NCI-H2196 (cell line): ENCODE results near the gene KCNMB4.

Experiments
- DNase-seq: peaks from one replicate; lab custom pipeline; 2025; ENCODE audit not compliant: unreplicated experiment; lab: John Stamatoyannopoulos, UW

Gene KCNMB4

DNA sequence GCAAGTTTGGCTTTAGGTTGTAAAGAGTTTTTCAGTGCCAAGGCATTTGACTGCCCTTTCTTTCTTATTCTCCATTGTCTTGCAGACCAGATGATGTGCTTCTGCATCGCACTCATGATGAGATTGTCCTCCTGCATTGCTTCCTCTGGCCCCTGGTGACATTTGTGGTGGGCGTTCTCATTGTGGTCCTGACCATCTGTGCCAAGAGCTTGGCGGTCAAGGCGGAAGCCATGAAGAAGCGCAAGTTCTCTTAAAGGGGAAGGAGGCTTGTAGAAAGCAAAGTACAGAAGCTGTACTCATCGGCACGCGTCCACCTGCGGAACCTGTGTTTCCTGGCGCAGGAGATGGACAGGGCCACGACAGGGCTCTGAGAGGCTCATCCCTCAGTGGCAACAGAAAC, 64.3 kb downstream of the KCNMB4 start:
- DNase-seq = no peak

DNA sequence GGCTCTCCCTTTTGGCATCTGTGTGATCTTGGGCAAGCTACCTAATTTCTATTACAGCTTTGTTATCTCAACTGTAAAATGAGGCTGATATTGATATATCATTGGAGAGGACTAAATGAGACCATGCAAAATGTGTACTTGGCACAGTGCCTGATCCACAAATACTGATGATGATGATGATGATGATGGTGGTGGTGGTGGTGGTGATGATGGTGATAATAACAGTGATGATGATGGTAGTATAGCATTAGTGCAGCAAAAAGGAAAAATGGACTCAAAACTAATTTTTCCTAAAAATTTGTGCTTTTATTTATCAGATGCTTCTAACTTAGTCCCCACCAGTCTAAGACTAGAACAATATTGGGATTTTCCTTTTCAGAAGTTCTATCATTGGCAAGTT, 70.7 kb downstream of the KCNMB4 start:
- no peak for DNase-seq

- DNase-seq = no peak
Observed at GRCh38 chr12:70443062-70443673, 77.1 kb downstream of the KCNMB4 start.

GRCh38 chr12:70444903-70445302, 78.8 kb downstream of the KCNMB4 start:
- no peak for DNase-seq

DNA sequence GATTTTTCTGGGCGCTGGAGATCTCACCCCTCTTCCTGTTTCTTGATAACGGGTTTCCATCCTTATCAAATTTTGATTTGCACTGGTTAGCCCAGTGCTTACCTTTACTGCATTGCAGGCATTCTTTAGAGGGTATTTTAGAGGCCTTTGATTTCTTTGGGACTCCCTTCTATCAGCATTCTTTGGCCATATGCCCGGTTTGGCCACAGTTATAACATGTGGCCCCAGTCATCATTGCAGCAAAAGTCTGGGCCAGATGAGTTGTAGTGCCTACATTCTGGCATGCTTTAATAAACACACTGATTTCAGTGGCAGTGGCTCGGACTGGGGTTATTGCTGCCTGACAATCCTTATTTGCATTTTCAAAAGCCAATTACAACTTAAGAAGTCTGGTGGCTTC, 82.3 kb downstream of the KCNMB4 start:
- DNase-seq = no peak

- no peak for DNase-seq
Observed at GRCh38 chr12:70449074-70449752, 83.1 kb downstream of the KCNMB4 start.

DNA sequence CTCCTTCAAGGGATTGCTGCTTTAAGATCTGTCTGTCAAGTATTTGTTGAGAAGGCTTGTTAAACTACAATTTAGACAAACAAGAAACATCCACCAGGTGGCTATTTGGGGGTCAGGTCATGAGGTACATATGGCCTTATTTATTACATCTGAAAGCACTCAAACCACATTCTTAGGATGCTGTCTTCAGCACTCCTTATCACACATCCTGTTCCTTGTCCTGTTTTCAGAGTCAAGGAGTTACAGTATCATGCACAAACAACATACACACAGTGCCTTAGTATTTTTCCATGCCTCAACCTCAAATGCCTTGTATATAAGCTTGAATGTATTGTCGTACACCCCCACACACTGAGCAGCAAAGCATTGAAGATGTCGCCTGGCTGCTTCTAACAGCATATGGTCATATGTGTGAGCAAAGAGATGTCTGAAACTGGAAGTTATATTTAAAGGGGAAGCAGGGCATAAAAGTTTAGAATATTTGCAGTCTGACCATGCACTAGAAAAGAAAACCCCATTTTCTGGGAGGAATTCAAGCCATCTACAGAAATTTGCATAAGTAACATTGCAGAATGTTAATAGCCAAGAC, 83.8 kb downstream of the KCNMB4 start:
- no peak for DNase-seq

DNA sequence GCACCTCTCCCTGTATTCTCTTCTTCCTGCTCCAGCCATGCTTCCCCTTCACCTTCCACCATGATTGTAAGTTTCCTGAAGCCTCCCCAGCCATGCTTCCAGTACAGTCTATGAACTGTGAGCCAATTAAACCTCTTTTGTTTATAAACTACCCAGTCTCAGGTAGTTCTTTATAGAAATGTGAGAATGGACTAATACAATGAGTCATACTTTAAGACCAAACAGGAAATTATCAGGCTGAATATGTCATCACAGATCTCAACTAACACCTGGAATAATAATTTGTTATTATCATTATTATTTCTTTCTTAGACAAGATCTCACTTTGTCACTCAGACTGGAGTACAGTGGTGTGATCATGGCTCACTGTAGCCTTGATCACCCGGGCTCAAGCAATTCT, 85.4 kb downstream of the KCNMB4 start:
- no peak for DNase-seq

GRCh38 chr12:70456953-70457352, 90.9 kb downstream of the KCNMB4 start:
- DNase-seq = no peak

DNA sequence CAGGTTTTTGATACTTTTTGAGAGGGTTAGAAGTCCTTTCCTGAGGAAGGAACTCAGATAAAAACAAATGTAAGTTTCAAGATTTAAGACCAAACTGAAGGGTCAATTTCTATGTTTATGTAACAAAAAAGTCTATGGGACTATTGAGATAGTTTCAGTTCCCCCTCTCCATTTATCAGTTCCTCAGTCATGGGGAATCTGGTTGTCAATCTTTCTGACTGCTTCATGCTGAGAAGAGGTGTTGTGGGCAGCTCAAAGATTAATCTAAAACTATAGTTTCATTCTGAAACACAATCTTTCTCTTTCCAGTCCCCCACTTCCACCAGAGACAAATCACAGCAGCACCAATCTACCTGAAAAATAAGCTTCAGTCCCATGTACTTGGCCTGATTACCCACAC, 93.7 kb downstream of the KCNMB4 start:
- DNase-seq = no peak

DNA sequence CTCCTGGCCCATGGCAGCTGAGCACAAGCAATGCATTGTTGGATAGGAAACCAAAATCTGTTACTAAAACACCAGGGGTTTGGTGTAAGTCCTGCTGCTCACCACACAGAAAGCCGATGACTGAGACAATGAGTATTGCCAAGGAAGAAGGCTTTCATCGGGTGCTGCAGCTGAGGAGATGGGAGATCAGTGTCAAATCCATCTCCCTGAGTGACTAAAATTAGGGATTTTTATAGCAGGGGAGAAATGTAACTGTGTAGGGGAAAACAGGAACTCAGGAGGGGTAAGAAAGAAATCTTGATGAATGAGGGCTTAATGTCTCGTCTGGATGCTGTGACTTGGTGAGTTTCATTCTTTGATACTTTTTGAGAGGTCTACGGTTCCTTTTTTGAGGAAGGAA, 97.9 kb downstream of the KCNMB4 start:
- no peak for DNase-seq

GRCh38 chr12:70466753-70467152, 100.7 kb downstream of the KCNMB4 start:
- DNase-seq = no peak

DNA sequence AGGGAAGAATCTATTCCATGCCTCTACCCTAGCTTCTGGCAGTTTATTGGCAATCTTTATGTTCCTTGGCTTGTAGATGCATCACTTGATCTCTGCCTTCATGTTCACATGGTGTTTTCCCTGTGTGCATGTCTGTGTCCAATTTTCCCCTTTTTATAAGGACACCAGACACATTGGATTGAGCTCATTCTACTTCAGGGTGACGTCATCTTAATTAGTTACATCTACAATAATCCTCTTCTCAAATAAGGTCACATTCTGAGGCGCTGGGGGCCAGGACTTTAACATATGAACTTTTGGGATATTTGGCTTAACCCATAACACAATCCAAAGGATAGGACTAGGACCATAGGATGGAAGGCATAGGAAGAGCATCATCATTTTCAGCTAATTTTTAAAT, 101.4 kb downstream of the KCNMB4 start:
- DNase-seq = no peak

GRCh38 chr12:70467918-70468733, 102.0 kb downstream of the KCNMB4 start:
- DNase-seq = no peak

DNA sequence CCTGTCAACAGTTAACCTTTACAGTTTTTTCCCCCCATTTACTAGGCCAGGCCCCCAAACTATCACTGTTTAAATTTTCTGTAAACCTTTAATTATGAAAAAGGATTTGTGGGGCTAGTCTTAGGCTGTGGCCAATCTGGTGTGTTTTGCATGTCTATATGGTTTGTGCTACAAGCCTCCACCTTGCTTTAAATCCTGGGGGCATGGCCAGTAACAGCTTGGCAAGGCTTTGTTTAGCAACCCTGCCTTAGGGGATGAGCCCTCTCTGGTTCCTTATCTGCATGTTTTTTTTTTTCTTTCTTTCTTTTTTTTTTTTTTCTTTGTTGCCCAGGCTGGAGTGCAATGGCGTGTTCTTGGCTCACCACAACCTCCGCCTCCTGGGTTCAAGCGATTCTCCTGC, 102.7 kb downstream of the KCNMB4 start:
- no peak for DNase-seq

- no peak for DNase-seq
Observed at GRCh38 chr12:70469221-70469820, 103.2 kb downstream of the KCNMB4 start.

GRCh38 chr12:70482764-70483163, 116.7 kb downstream of the KCNMB4 start:
- no peak for DNase-seq
